ENCODE data around the gene MKX. TPM values are rescaled to one million over a fixed set of nuclear protein-coding genes. Genes with fewer than 3 reads are reported as not detected.
"Not testable (repeated sequence)": the region's sequence is repeated elsewhere in the genome, so short reads cannot be mapped to it uniquely, and the experiment has no call there.

The MKX gene
- total RNA-seq, 1 donor from 2014 or later, result not detected

DNA sequence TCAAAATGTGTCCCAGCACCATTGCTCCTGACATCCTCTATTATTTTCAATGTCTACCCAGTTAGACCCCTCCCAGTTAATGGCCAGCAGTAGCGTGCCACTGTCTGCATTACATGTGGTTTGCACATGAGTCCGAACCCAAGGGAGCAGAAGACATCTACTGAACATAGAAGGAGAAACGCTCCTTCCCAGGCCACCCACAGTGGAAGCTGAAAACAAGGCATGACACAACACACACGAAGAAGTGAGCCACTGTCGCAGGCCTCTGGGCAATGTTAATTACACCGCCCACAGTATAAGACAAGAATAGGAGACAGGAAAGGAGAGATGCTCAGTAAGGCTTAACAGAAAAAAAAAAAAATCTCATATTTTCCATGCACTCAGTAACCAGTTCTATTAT lies 50.5 kb downstream of the MKX start:
- intact Hi-C loops (cut with micrococcal nuclease), result no loop called here

DNA sequence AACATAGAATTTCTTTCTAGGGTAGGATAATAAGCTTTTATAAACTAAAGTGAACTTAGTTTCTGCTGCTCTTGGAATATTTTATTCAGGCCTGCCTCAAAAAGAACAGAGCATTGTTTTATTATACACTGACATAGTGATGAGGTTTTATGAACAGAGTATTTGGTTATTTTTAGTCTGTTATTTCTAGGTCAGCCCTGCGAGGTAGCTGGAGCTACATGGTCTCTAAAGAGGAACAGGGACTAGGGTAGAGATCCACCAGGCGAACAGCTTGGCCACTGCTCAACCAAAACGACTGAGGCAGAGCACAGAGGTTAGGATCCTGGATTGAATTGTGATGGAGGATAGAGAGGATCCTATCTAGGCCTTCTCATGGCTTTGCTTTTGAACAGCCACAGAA lies 53.0 kb downstream of the MKX start:
- intact Hi-C loops (cut with micrococcal nuclease), result no loop called here

DNA sequence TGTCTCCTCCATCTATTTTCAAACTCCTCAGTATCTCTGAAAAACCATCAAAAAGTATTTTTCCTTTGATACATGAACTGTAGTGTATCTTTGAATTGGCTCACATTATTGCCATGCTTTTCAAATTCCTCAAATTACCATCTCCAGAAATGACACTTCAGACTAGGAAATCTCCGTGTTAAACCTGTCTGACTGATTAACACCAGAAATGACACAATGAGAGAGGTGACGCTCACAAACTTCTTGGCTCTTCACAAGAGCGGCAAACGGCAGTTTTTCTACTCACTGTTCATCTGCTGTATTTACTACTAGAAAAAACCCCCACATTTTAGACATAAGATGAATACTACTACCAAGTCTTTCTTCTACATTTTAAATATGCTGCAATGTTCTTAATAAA lies 56.6 kb downstream of the MKX start:
- intact Hi-C loops (cut with micrococcal nuclease), result no loop called here

DNA sequence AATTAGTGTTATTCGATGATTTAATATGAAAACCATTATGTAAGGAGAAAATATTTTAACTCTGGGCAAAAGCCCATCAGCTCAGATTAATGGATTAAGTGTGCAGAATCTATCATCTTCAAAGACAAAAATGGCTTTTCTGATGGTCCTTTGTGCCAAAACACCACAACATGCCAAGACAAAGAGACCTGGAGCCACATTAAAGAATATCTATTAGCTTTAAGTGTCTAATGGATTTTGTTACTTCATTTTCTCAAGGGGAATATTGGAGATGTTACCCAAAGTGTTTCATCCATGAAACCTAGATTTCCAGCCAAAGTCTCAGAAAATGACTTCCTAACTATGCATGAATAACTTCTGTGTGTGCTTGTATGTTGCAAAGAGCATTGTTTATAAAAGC lies 57.3 kb downstream of the MKX start:
- intact Hi-C loops (cut with micrococcal nuclease), result no loop called here

DNA sequence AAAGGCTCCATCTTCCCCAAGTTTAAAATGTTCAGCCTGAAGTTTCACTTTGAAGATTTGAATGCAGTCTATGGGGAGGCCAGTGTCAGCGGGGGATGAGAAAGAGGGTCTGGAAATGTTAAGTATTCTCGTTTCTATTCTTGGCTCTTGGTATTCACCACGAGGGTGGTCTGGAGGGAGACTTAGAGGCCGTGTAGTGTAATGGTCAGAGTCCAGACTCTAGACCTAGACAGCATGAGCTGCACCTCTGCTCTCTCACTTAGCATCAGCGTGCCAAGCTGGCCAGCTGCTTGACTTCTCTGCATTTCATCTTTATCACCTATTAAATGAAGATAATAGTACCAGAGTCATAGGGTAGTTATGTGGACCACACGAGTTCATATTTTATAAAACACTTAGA lies 57.9 kb downstream of the MKX start:
- intact Hi-C loops (cut with micrococcal nuclease), result no loop called here

DNA sequence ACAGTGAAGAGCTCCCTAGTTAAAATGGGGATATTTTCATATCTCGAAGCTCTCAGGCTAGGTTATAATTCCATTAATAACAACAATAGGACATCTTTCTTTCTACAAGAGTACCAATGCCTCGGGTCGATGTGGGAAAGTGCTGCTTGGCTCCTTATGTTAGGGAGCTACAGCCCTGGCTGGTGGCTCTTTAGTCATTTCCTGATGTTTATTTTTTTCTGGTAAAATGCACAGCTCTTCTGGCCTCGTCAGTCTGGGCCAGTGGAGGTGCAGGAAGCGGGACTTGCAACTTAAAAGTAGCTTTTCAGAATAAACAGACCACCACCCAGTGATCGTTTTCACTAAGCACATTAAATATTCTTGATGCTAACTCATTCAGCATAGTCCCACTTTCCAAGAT lies 58.3 kb downstream of the MKX start:
- intact Hi-C loops (cut with micrococcal nuclease), result no loop called here

DNA sequence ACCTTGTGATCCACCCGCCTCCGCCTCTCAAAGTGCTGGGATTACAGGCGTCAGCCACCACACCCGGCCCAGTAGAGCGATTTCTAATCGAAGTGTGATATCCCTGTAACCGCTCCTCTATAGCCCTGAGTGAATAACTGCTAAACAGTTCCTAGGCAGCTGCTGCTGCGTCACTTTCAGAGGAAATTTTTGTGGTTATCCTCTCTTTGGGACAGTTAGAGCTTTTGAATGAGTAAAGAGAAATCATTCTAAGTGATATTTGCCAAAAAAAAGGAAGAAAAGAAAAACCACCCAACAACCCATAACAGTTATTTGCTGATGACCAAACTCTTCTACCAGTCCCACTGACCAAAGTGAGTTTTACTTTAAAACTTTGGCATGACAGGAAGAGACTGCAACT lies 59.9 kb downstream of the MKX start:
- intact Hi-C loops (cut with micrococcal nuclease), result no loop called here

DNA sequence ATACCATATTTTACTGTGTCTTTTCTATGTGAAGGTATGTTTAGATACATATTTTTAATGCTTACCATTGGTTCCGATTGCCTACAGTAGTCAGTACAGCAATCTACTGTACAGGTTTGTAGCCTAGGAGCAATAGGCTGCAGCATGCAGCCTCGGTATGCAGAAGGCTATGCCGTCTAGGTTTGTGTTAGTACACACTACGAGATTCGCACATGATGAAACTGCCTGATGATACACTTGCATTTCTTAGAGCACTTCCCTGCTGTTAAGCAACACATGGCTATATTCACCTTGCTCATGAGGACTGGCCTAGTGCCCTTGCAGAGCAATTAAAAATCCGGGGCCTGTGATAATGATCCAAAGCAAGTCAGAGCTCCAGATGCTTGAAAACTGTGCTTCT lies 62.4 kb downstream of the MKX start:
- intact Hi-C loops (cut with micrococcal nuclease), result no loop called here

DNA sequence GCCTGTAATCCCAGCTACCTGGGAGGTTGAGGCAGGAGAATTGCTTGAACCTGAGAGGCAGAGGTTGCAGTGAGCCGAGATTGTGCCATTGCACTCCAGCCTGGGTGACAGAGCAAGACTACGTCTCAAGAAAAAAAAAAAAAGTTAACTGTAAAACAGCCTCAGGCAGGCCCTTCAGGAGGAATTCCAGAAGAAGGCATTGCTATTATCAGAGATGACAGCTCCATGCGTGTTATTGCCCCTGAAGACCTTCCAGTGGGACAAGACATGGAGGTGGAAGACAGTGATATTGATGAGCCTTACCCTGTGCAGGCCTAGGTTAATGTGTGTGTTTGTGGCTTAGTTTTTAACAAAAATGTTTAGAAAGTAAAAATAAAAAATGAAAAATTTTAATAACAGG lies 63.8 kb downstream of the MKX start:
- intact Hi-C loops (cut with micrococcal nuclease), result not testable (repeated sequence)

DNA sequence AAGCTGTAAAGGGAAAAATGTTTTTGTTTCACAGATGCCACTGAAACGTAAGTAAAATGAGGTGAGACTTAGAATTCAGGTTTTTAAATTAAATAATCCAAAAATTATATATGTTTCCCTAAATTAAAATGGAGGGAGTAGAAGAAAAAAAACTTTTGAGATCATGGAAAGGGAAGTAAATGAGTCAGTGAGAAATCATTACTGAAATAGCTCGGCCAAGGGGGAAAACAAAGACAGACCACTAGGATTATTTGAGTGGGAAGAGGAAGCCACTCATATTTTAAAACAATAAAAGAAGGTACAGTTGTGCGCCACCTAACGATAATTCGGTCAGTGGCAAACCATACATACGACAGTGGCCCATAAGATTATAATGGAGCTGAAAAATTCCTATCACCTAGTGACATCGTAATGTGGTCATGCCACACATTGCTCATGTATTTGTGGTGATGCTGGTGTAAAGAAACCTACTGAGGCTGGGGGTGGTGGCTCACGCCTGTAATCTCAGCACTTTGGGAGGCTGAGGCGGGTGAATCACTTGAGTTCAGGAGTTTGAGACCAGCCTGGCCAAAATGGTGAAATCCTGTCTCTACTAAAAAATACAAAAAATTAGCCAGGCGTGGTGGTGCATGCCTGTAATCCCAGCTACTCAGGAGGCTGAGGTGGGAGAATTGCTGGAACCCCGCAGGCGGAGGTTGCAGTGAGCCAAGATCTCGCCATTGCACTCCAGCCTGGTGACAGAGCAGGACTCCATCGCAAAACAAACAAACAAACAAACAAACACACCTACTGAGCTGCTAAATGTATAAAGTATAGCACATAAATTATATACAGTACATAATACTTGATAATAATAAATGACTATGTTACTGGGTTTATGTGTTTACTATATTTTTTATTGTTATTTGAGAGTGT lies 64.7 kb downstream of the MKX start:
- intact Hi-C loops (cut with micrococcal nuclease), result no loop called here

DNA sequence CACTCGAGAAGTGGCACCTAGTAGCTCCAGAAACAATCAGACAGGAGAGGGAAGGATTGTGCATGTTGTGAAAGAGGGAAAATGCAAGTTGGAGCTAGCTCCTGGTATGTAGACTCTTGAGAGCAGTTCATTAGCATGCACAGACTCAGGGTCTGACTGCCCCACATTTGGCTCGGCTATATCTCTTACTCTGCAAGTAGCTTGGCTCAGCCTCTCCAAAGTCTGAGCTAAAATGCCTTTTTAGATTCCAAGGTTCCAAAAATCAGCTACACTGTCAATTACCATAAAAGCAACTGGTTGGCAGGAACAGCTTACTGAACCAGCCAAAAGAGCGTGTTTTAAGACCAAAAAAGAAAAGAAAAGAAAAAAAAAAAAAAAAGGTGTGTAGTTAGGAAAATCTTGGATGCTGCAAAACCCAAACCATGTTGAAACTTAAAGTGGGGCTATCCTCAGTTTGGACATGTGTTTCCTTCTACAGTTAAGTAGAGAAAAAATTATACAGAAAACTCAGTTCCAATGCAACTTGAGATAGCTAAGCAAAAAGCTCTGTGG lies 65.5 kb downstream of the MKX start:
- intact Hi-C loops (cut with micrococcal nuclease), result no loop called here

DNA sequence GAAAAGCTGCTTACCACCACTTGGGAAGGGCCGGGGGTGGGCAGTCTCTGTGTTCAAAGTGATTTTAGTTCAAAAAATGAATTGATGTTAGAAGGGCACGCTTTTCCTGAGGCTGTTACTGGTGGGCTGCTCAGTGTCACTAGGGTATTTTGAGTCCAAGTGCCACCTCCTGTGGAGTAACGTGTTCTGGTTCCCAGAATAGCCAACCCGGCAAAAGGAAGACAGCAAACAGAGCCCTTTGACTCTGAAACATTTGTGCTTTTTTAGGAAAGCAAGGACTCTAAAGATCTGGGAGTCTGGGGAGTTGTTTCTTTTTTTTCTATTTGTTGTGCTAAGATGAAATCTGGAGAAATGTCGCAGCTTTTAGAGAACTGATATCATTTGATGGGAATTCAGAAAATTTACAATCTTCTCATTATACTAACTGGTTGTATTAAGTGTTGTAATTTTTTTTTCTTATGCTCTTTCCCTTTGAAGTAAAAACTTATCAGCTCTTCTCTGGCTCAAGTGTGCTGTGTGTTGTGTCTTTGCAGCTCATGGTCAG lies 66.2 kb downstream of the MKX start:
- intact Hi-C loops (cut with micrococcal nuclease), result no loop called here

DNA sequence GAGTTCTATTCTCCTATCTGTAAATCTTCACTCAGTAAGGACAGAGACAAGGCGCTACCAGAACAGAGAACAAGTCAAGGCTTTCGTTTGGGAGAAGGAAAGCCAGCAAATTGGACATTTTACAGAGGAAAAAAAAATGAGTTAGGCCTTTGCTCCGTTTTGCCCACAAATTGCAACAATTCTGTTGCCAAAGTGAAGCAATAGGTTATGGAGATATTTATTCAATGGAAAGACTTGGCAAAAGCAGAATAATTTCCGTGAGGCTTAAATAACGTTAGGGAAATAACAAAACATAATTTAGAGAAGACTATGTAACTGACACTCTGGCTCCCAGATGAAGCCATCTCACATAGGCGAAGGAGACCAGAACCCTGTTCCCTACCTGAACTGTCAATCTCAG lies 67.5 kb downstream of the MKX start:
- intact Hi-C loops (cut with micrococcal nuclease), result no loop called here

DNA sequence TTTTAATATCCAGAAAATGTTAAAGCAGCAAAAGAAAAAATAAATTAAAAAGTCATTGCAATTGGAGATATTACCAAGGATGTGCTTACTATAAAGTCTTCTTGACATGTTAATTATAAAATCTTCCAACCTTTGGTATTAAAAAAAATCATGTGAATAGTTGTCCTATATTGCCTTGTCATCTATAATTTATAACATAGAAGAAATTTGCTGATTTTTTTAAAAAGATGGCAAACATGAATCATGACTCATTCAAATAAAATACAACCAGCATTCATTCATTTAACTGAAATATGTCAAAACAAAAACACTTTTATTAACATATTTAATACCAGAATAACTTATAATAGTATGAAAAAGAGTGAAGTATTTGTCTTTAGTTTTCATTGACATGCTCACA lies 72.6 kb downstream of the MKX start:
- intact Hi-C loops (cut with micrococcal nuclease), result no loop called here

DNA sequence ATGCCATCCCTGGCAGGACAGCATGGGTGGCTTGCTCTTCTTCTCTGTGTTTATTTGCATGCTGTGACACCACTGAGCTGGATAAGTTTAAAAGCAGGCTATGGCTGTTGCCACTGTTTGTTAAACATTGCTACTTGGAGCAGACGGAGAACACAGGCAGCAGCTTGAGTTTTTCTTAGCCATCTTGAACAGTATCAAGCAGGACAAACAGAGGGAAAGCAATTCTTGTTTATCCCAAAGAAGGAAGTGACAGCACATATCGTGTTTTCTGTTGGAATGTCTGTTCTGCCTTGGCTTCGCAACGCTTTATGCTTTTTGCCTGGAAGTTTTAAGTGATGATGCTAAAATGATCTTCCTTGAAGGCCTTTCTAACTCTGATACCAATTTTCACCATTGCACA lies 73.8 kb downstream of the MKX start:
- intact Hi-C loops (cut with micrococcal nuclease), result no loop called here

DNA sequence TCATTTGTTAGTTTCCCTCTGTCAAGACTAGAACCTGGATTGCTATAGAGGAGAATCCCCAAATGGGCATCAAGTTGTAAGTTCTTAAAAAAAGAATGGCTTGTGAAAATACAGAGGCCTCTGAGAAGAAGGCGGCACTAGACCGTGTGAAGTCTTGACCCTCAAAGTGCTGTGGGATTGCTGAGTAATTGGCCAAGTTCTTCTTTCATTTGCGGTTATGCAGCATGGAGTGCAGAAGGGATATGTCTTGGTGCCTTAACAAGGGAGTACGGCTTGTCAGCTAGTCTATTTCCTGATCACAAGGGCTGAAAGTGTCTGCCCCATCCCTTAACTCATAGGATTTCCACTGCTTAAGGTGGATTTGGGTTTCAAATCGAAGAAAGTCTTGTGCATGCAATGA lies 81.2 kb downstream of the MKX start:
- intact Hi-C loops (cut with micrococcal nuclease), result no loop called here

DNA sequence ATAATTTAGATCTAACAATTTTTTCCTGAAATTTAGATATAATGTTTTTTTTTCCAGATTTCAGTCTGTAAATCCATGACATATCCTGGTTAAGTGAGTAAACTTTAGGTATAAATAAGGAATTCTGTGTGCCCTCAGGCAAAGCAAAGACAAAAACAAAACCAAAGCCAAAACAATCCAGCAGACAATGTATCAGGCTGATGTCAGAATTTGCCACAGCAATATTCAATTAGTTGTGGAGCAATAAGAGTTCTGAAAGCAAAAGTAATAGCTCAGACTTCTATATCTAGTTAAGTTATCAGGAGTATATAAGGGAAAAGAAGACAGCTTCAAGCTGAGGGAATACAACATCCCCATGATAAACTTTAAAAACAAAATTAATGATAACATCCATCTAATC lies 82.0 kb downstream of the MKX start:
- intact Hi-C loops (cut with micrococcal nuclease), result no loop called here

DNA sequence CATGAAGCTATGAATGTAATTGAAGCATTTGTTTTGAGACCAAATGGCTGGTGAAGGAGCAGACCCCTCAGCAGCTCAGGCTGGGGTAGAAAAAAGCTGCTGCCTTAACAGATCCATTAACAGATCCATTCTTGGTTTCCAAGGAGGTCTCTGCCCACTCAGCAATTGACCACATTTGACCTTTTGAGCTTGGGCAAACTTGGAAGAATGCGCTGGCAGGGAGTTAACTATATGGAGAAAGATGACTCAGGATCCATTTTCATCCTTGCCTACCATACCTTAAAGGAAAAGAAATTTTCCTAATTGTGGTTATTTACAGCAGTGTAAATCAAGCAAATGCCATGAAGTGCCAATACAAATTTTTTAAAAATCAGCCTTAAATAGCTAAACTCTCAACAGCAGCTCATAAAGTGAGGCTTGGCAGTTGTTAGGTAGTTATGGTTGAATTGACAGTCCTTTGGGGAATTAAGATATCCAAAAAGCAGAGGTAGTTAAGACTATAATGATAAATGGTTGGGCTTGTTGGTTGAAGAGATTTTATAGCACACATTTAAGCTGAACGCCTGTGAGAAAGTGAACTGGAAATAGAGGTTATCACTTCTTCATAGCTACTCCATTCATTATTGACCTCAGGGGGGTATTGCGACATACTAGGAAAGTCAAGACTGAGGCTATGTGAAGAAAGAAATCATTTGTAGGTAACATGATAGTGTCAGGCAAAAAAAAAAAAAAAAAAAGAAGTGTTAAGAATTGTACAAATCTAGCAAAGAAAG lies 83.9 kb downstream of the MKX start:
- intact Hi-C loops (cut with micrococcal nuclease), result no loop called here

DNA sequence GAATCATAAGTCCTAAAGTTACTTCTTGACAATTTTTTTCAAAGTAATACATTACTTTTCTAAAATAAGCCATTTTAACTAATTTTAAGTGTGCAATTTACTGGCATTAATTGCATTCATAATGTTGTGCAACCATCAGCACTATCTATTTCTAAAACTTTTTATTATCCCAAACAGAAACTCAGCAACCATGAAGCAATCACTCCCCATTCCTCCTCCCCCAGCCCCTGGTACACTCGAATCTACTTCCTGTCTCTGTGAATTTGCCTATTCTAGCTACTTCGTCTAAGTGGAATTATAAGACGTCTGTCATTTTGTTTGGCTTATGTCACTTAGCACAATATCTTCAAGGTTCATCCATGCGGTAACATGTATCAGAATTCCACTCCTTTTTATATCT lies 84.9 kb downstream of the MKX start:
- intact Hi-C loops (cut with micrococcal nuclease), result no loop called here

DNA sequence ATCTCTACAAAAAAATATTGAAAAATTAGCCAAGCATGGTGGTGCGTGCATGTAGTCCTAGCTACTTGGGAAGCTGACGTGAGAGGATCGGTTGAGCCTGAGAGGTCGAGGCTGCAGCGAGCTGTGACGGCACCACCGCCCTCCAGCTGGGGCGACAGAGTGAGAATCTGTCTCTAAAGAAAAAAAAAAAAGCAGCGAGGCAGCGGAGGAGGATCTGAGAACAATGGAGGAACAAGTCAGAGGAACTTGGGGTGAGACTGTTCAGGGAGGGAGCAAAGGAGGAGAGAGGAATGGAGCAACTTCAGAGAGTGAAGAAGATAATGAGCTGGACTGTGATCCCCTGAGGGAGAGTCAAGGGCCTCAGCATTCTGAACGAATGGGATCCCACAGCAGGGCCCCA lies 85.4 kb downstream of the MKX start:
- intact Hi-C loops (cut with micrococcal nuclease), result no loop called here

DNA sequence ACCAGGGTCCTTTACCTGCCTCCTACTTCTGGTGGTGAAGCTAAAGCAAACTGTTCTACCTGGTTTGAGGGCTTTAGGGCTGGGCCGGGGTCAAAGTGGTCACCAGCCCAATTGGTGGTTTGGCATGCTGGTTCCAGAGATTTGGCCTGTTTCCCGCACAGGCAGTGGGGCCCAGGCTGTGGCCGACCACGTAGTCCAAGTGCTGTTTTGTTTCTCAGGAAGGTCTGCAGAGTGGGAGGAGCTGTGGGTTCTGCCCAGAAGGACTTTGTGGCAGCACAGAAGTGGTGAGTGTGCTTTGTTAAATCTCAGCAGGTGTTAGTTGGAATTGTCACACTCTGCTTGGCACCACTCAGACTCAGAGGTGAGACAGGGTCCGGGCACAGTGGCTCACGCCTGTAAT lies 85.8 kb downstream of the MKX start:
- intact Hi-C loops (cut with micrococcal nuclease), result no loop called here

DNA sequence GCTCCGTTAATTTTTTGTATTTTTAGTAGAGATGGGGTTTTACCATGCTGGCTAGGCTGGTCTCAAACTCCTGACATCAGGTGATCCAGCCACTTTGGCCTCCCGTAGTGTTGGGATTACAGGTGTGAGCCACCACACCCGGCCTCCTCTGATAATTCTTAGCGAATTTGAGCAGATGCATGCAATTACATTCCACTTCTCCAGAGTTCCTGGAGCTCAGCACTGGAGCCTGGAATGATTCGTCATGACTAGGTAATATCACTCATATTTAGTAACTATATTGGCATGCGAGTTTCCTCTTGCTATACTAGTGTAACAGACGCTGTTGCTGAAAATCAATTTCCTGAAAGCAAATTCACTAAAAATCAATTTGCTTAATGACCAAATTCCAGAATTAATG lies 86.8 kb downstream of the MKX start:
- intact Hi-C loops (cut with micrococcal nuclease), result no loop called here

All from T-helper 2 cell treated with Interferon-gamma antibody and Interleukin-4, amounts not matched to agents 100 ng/mL and 5 ng/mL, for 36 hours (primary cell).